GM12878 (cell line): ENCODE results near the gene GRIK2. TPM values are rescaled to one million over a fixed set of nuclear protein-coding genes. Genes with fewer than 3 reads are reported as not detected.

Source experiments
- ATAC-seq: fragments of 200-7000 bp; cut with Tn5 transposase; 3 replicates; pipeline ENCODE4 v1.9.1; 2020; ENCODE audit warnings: mild to moderate bottlenecking, moderate library complexity
- BruUV-seq: library from RNA; stranded (reverse); fragments of 400-500 nt; replicated peaks from 2 replicates; lab custom pipeline; 2021; lab: Mats Ljungman, UMichigan
- CTCF ChIA-PET: fragments of 300-600 bp; sonication (Branson Sonifier 250); formaldehyde crosslinking; extraction: SDS; loops from one replicate; lab custom pipeline; 2021; ENCODE audit warnings: inconsistent platforms; lab: Yijun Ruan, JAX
- POLR2A ChIA-PET: fragments of 350-600 bp; formaldehyde crosslinking; extraction: SDS; loops from one replicate; lab custom pipeline; 2021; ENCODE audit warnings: inconsistent platforms; lab: Charles Lee
- RAD21 ChIA-PET: fragments of 300-600 bp; sonication (Branson Sonifier 250); formaldehyde crosslinking; loops from one replicate; lab custom pipeline; 2023; ENCODE audit warnings: antibody characterized with exemption; ENCODE audit not compliant: unreplicated experiment; lab: Charles Lee
- SMC1A ChIA-PET: fragments of 300-600 bp; sonication (Branson Sonifier 250); formaldehyde crosslinking; loops from one replicate; lab custom pipeline; 2023; ENCODE audit not compliant: unreplicated experiment, uncharacterized antibody; lab: Charles Lee
- DNase-seq: peaks from one replicate; pipeline ENCODE4 v3.0.0-alpha.2; 2011; ENCODE audit warnings: low read depth, low spot score
- FAIRE-seq: peaks from 3 replicates; lab custom pipeline; 2011; peaks lifted over from hg19 to GRCh38; lab: Jason Lieb, UNC
- H2AFZ ChIP-seq: 2 replicates; pipeline ENCODE4 v1.6.0; 2011; ENCODE audit warnings: low read depth, low read length, control low read depth; ENCODE audit not compliant: control insufficient read depth
- H3K27ac ChIP-seq: 2 replicates; pipeline ENCODE4 v1.5.1; 2011; ENCODE audit warnings: control low read depth; ENCODE audit not compliant: control insufficient read depth, insufficient read depth
- H3K27me3 ChIP-seq, 2 experiments: replicated peaks in 1 of 2; 2 replicates each; pipeline versions ENCODE4 v1.6.0 to v1.6.1; 2011; ENCODE audit warnings: low read length in 1 of 2; ENCODE audit not compliant: control insufficient read depth in 2 of 2, insufficient read depth in 2 of 2
- H3K36me3 ChIP-seq, 2 experiments: 2 replicates each; pipeline ENCODE4 v1.5.1; 2011; ENCODE audit warnings: low read length in 1 of 2; ENCODE audit not compliant: control insufficient read depth in 2 of 2, insufficient read depth in 2 of 2
- H3K4me1 ChIP-seq: 2 replicates; pipeline ENCODE4 v1.6.1; 2011; ENCODE audit warnings: mild to moderate bottlenecking, low read length, moderate library complexity, mixed read lengths; ENCODE audit not compliant: control insufficient read depth, insufficient read depth
- H3K4me2 ChIP-seq: 2 replicates; pipeline ENCODE4 v1.6.0; 2011; ENCODE audit warnings: control low read depth; ENCODE audit not compliant: control insufficient read depth, insufficient read depth
- H3K4me3 ChIP-seq: fragments of 200-600 bp; sonication (generic); 2 replicates; pipeline ENCODE4 v1.5.1; 2016
- H3K79me2 ChIP-seq: 2 replicates; pipeline ENCODE4 v1.6.0; 2011; ENCODE audit warnings: low read length; ENCODE audit not compliant: control insufficient read depth, insufficient read depth
- H3K9ac ChIP-seq: 2 replicates; pipeline ENCODE4 v1.8.0; 2011; ENCODE audit warnings: low read length, control low read depth, mixed read lengths; ENCODE audit not compliant: control insufficient read depth, insufficient read depth
- H3K9me3 ChIP-seq: replicated peaks from 3 replicates; pipeline ENCODE4 v1.5.1; 2011; ENCODE audit warnings: mild to moderate bottlenecking, low read length; ENCODE audit not compliant: control insufficient read depth, insufficient read depth
- H4K20me1 ChIP-seq: 2 replicates; pipeline ENCODE4 v1.6.0; 2011; ENCODE audit not compliant: control insufficient read depth, insufficient read depth
- ASH2L ChIP-seq: fragments of 300-600, 200-600 bp; sonication (generic); IDR thresholded peaks from 2 replicates; pipeline ENCODE4 v1.6.1; 2017; ENCODE audit warnings: low read depth, mild to moderate bottlenecking, borderline replicate concordance
- BCL3 ChIP-seq: IDR thresholded peaks from 2 replicates; pipeline ENCODE4 v1.6.1; 2011; ENCODE audit warnings: borderline replicate concordance, low read depth, mild to moderate bottlenecking, moderate library complexity, low read length; ENCODE audit not compliant: insufficient read depth, poor library complexity, severe bottlenecking
- BCLAF1 ChIP-seq: fragments of 450-650 bp; IDR thresholded peaks from 2 replicates; pipeline ENCODE4 v1.6.1; 2017; ENCODE audit warnings: antibody characterized with exemption, mild to moderate bottlenecking, moderate library complexity
- LARP7 ChIP-seq: fragments of 450-650 bp; IDR thresholded peaks from 2 replicates; pipeline ENCODE4 v1.6.1; 2017; ENCODE audit warnings: mild to moderate bottlenecking
- MEF2A ChIP-seq: IDR thresholded peaks from 2 replicates; pipeline ENCODE4 v1.6.1; 2011; ENCODE audit warnings: low read depth, mild to moderate bottlenecking, low read length, moderate library complexity; ENCODE audit not compliant: insufficient read depth
- PAX8 ChIP-seq: fragments of 450-650 bp; IDR thresholded peaks from 2 replicates; pipeline ENCODE4 v1.6.1; 2017; ENCODE audit warnings: mild to moderate bottlenecking, moderate library complexity
- RAD21 ChIP-seq: IDR thresholded peaks from 2 replicates; pipeline ENCODE4 v1.6.1; 2011; ENCODE audit warnings: mild to moderate bottlenecking, low read depth, low read length, moderate library complexity; ENCODE audit not compliant: insufficient read depth
- SIN3A ChIP-seq: IDR thresholded peaks from 2 replicates; pipeline ENCODE4 v1.6.1; 2012; ENCODE audit warnings: low read depth, low read length, improper control_type of control experiment
- SKIL ChIP-seq: fragments of 450-650 bp; IDR thresholded peaks from 2 replicates; pipeline ENCODE4 v1.6.1; 2017; ENCODE audit warnings: mild to moderate bottlenecking, low read depth, inconsistent platforms; ENCODE audit not compliant: poor library complexity, severe bottlenecking
- SMAD1 ChIP-seq: fragments of 450-650 bp; IDR thresholded peaks from 2 replicates; pipeline ENCODE4 v1.6.1; 2018; ENCODE audit warnings: mild to moderate bottlenecking, low read depth; ENCODE audit not compliant: partially characterized antibody
- SMAD5 ChIP-seq: IDR thresholded peaks from 2 replicates; pipeline ENCODE4 v1.6.1; 2016; ENCODE audit warnings: antibody characterized with exemption, low read depth
- TAF1 ChIP-seq: IDR thresholded peaks from 2 replicates; pipeline ENCODE4 v1.6.1; 2011; ENCODE audit warnings: mild to moderate bottlenecking, low read depth, low read length, borderline replicate concordance
- ZSCAN29 ChIP-seq: fragments of 450-650 bp; IDR thresholded peaks from 2 replicates; pipeline ENCODE4 v1.6.1; 2017; ENCODE audit warnings: mild to moderate bottlenecking, moderate library complexity
- WGBS: methylation state at CpG from one replicate; pipeline ENCODE4 v1.1.6; 2016; ENCODE audit warnings: low lambda C conversion rate; ENCODE audit not compliant: insufficient replicate concordance, insufficient coverage; ENCODE audit errors: missing lambda C conversion rate; 5-methylcytosine and 5-hydroxymethylcytosine counted together
- in situ Hi-C: fragments of 300-500 bp; cut with MboI; formaldehyde crosslinking; loops from 9 replicates; pipeline ENCODE4 v1.14.3; 2018; ENCODE audit warnings: mixed read lengths
- intact Hi-C: fragments of 100-400 bp; cut with micrococcal nuclease; formaldehyde crosslinking; loops from one replicate; pipeline ENCODE4 v1.14.2; 2022; ENCODE audit not compliant: unreplicated experiment
- polyA plus RNA-seq, 11 experiments: library from polyadenylated mRNA; depleted of rRNA in 4 of 11; unstranded in 6 of 11; stranded (reverse) in 5 of 11; fragments of >200 nt; fragmentation: Nextera tagmentation in 4 of 11; fragmentation: Illumina TruSeq in 1 of 11; extraction: Ambion mirVana in 4 of 11; extraction: Trizol in 1 of 11; gene quantifications; 1 replicate in 1 of 11; 2 replicates in 10 of 11; pipeline versions ENCODE4 v1.2.1 to v1.2.3, GENCODE V29; 2011 to 2016; ENCODE audit warnings: inconsistent platforms in 2 of 11, missing spikeins in 2 of 11, low read depth in 1 of 11
- total RNA-seq, 4 experiments: library from RNA; depleted of rRNA in 3 of 4; stranded (reverse); fragments of >200 nt in 3 of 4; fragmentation: Illumina TruSeq in 1 of 4; extraction: Trizol in 1 of 4; gene quantifications; 2 replicates each; pipeline versions ENCODE4 v1.2.1 to v1.2.3, GENCODE V29; 2013 to 2021
- TF ChIP-seq, protein P1 (sequence below): fragments of 450-650 bp; formaldehyde crosslinking; IDR thresholded peaks from 2 replicates; pipeline ENCODE4 v1.5.0; 2022; ENCODE audit warnings: mild to moderate bottlenecking, missing genetic modification characterization

GRIK2 gene
- total and polyA plus RNA-seq, 10 of the 15 experiments (the other 5 are each of a cell fraction or from before 2014, with no cell fraction given), result not detected

GRCh38 chr6:101912311-101912710 is 518.8 kb downstream of the GRIK2 start:
- ChIA-PET RAD21 (no interaction called here), SMC1A (no interaction called here), CTCF (no interaction called here), POLR2A (no interaction called here)
- intact Hi-C loops, result no loop called here
- no peaks in the 10 kb centered on the region for H3K4me1 ChIP-seq
- H3K9me3 ChIP-seq, result no peaks in the 10 kb centered on the region
- ATAC-seq, result no peak
- H3K4me2 ChIP-seq, result no peak overlapping the region
- H2AFZ ChIP-seq, result no peak overlapping the region
- no peaks in the 10 kb centered on the region for H3K79me2 ChIP-seq
- FAIRE-seq, result no peak
- no peaks in the 10 kb centered on the region for H3K27me3 ChIP-seq
- no peak overlapping the region for H3K9ac ChIP-seq
- H3K36me3 ChIP-seq, result no peaks in the 10 kb centered on the region
- in situ Hi-C loops, result no loop called here
- H3K4me3 ChIP-seq, result no peak overlapping the region
- no peaks in the 10 kb centered on the region for H4K20me1 ChIP-seq
- WGBS, result 6% methylated on average over 5 of the region's 5 CpGs
- H3K27ac ChIP-seq, result no peak overlapping the region
- no peak for DNase-seq
- BruUV-seq, result no TSS peak
- TF ChIP-seq SKIL (no peak), MEF2A (no peak), BCLAF1 (no peak), RAD21 (no peak), SMAD1 (no peak), ASH2L (no peak), LARP7 (no peak), PAX8 (no peak), TAF1 (no peak), SMAD5 (no peak), SIN3A (no peak), ZSCAN29 (no peak), BCL3 (no peak)
- TF ChIP-seq, protein P1, sequence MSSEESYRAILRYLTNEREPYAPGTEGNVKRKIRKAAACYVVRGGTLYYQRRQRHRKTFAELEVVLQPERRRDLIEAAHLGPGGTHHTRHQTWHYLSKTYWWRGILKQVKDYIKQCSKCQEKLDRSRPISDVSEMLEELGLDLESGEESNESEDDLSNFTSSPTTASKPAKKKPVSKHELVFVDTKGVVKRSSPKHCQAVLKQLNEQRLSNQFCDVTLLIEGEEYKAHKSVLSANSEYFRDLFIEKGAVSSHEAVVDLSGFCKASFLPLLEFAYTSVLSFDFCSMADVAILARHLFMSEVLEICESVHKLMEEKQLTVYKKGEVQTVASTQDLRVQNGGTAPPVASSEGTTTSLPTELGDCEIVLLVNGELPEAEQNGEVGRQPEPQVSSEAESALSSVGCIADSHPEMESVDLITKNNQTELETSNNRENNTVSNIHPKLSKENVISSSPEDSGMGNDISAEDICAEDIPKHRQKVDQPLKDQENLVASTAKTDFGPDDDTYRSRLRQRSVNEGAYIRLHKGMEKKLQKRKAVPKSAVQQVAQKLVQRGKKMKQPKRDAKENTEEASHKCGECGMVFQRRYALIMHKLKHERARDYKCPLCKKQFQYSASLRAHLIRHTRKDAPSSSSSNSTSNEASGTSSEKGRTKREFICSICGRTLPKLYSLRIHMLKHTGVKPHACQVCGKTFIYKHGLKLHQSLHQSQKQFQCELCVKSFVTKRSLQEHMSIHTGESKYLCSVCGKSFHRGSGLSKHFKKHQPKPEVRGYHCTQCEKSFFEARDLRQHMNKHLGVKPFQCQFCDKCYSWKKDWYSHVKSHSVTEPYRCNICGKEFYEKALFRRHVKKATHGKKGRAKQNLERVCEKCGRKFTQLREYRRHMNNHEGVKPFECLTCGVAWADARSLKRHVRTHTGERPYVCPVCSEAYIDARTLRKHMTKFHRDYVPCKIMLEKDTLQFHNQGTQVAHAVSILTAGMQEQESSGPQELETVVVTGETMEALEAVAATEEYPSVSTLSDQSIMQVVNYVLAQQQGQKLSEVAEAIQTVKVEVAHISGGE (CRISPR knock-in tag), result no peak
